AG08396 (cell line): Measurements from ENCODE around the gene NUDT16.

Experiments used
- DNase-seq: peaks from one replicate; pipeline ENCODE4 v3.0.0; 2012; ENCODE audit warnings: low spot score, mixed read lengths

NUDT16 gene

GRCh38 chr3:131386429-131387165 lies 5.0 kb downstream of the NUDT16 start:
- DNase-seq, result no peak

- DNase-seq, result no peak
Measured at GRCh38 chr3:131387796-131388489, 6.4 kb downstream of the NUDT16 start.

GRCh38 chr3:131388490-131388799 lies 6.9 kb downstream of the NUDT16 start:
- DNase-seq, result no peak

- no peak for DNase-seq
Measured at GRCh38 chr3:131390331-131390730, 8.8 kb downstream of the NUDT16 start.

- no peak for DNase-seq
Measured at GRCh38 chr3:131393051-131393450, 11.5 kb downstream of the NUDT16 start.

GRCh38 chr3:131393868-131394267 lies 12.3 kb downstream of the NUDT16 start:
- no peak for DNase-seq

- DNase-seq, result no peak
Measured at GRCh38 chr3:131394400-131394799, 12.8 kb downstream of the NUDT16 start.

- DNase-seq, result no peak
Measured at GRCh38 chr3:131396170-131396569, 14.6 kb downstream of the NUDT16 start.

- DNase-seq, result no peak
Measured at GRCh38 chr3:131397889-131398288, 16.3 kb downstream of the NUDT16 start.

GRCh38 chr3:131401978-131402377 lies 20.4 kb downstream of the NUDT16 start:
- no peak for DNase-seq

GRCh38 chr3:131402391-131403039 lies 20.9 kb downstream of the NUDT16 start:
- no peak for DNase-seq

- DNase-seq, result no peak
Measured at GRCh38 chr3:131403216-131403895, 21.8 kb downstream of the NUDT16 start.

- no peak for DNase-seq
Measured at GRCh38 chr3:131405411-131405810, 23.8 kb downstream of the NUDT16 start.

- no peak for DNase-seq
Measured at GRCh38 chr3:131406274-131406673, 24.7 kb downstream of the NUDT16 start.

- no peak for DNase-seq
Measured at GRCh38 chr3:131417751-131418150, 36.2 kb downstream of the NUDT16 start.

- no peak for DNase-seq
Measured at GRCh38 chr3:131421301-131421700, 39.7 kb downstream of the NUDT16 start.

GRCh38 chr3:131421957-131422498 lies 40.5 kb downstream of the NUDT16 start:
- DNase-seq, result no peak

GRCh38 chr3:131427226-131427625 lies 45.7 kb downstream of the NUDT16 start:
- DNase-seq, result no peak

GRCh38 chr3:131431754-131432153 lies 50.2 kb downstream of the NUDT16 start:
- no peak for DNase-seq

GRCh38 chr3:131432441-131432840 lies 50.9 kb downstream of the NUDT16 start:
- no peak for DNase-seq

GRCh38 chr3:131435000-131435399 lies 53.4 kb downstream of the NUDT16 start:
- DNase-seq, result no peak
